Activated CD4-positive, alpha-beta T cell treated with anti-CD3 and anti-CD28 coated beads for 4 hours (primary cell): ENCODE data around the gene OR6P1.

ENCODE experiments used
- DNase-seq, 2 donors: peaks; one replicate each; pipeline ENCODE4 v3.0.0-alpha.2; 2020

Gene OR6P1, protein sequence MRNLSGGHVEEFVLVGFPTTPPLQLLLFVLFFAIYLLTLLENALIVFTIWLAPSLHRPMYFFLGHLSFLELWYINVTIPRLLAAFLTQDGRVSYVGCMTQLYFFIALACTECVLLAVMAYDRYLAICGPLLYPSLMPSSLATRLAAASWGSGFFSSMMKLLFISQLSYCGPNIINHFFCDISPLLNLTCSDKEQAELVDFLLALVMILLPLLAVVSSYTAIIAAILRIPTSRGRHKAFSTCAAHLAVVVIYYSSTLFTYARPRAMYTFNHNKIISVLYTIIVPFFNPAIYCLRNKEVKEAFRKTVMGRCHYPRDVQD

DNA sequence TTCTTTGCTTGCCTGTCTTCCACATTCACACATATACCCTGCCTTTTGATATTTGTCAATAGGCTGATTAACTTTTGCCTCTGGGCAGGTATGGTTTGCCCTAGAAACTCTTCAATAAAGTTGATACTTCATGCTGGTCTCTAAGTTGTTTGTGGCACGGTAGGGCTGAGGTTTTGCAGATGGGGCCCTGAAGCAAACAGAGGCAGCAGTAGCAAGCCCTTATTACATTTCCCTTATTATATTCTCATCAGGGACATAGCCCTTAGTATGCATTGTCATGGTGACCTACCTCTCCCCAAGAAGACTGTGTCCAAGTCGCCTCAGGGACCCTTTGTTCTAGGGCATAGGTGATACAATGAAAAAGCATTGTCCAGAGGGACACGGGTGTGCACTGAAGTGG, at the start of gene OR6P1:
Gene OR6P1, minus strand, starts transcription at position 101 of the 400 bp plus-strand sequence. CDS start 6,976 bp downstream, outside the sequence.
- DNase-seq: no peak

DNA sequence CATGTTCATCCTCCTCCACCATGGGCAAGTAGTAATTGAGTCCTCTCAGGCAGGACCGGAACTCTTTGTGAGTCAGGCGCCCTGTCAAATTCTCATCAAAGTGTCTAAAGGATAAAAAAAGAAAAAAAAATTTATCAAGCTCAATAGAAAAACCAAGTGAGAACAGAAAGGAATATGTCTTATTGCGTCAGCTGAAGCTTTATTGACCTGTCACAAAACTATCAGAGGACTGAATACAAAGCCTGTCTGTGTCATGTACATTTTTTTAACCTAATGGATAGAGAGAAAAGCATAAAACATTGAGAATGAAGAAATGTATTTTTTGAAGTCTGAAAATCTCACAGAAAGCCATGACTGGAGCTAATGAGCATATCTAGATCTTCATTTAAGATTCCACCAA, 43.4 kb upstream of the OR6P1 start:
- no peak for DNase-seq

DNA sequence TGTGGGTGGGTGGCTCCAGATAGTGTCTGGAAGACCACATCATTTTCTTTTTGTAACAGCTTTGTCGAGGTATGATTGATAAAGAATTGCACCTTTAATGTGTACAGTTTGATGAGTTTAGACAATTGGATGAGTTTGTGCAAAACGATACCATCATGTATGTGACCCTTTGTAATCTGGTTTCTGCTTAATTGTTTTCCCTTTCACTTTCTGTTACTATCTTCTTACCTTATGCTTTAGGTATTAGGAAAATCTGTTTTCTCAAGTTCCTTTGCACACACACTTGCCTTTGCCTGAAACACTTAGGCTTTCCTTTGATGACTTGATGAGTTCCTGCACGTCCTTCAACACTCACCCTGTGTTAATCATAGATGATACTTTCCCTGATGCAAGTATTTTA, 41.5 kb upstream of the OR6P1 start:
- no peak for DNase-seq

GRCh38 chr1:158607296-158607695, 36.9 kb upstream of the OR6P1 start:
- DNase-seq: no peak

DNA sequence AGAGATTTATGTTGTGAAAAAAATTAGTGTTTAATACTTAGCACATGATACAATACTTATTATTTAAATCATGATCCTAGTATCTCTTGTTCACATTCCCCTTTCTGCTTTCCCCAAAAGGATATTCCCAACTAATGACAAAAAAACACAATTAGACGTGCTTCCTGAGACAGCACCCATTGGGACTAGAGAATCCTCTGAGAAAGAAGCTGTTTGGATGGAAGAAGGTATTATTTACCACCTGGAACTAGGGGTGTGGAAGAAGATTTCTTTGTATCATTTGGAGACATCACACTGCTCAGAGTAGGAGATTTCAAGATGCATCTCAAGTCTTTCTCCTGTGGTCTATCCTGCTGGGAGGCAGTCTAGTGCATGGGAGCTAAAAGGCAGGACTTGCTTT, 34.6 kb upstream of the OR6P1 start, which contains the start of gene OR10Z1:
Gene OR10Z1, plus strand, starts transcription at position 301 of the 400 bp plus-strand sequence. CDS start 1,171 bp downstream, outside the sequence.
- DNase-seq: no peak

GRCh38 chr1:158600735-158601134, 30.4 kb upstream of the OR6P1 start:
- DNase-seq: no peak

- DNase-seq: no peak
Measured at GRCh38 chr1:158586942-158587341, 16.6 kb upstream of the OR6P1 start.

- no peak for DNase-seq
Measured at GRCh38 chr1:158583962-158584361, 13.6 kb upstream of the OR6P1 start.

GRCh38 chr1:158579733-158580132, 9.4 kb upstream of the OR6P1 start, which contains the start of gene OR10X1:
OR10X1 (minus strand) TSS chr1:158579899; CDS start chr1:158579899, 0 bp downstream.
- no peak for DNase-seq

GRCh38 chr1:158577561-158577960, 7.2 kb upstream of the OR6P1 start:
- no peak for DNase-seq

- DNase-seq: no peak
Measured at GRCh38 chr1:158572226-158572625, 1.8 kb upstream of the OR6P1 start.

DNA sequence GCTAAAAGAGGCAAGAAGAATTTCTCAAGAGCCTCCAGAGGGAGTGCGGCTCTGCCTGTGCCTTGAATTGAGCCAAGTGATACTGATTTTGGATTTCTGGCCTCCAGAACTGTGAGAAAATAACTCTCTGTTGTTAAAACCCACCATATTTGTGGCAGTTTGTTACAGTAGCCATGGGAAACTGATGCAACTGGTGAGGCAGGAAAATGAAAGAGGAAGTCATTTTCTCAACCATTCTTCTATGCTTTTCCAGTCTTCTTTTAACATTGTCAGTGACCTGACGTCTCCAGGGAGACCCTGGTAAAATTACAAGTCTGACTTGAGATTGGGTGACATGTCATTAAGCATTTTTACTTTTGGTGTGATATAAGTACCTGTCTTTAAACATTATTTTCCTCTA, 5.8 kb downstream of the OR6P1 start:
- no peak for DNase-seq

DNA sequence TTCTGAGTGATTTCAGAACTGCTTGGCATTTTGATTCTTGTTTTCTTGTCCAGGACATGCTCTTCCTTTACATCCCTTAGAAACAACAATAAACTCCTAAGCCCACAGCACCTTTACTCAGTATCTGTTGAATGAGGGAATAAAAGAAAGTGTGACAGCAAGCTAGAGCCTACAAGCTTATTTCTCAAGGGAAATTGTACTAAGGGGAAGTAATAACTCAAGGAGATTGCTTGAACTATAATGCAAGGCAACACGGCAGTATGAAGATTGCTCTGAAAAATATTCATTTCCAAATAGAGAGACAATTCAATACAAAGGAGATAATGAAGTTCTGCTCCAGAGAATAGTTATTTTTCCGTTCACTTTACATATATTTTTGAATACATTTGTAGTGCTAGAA, 6.5 kb downstream of the OR6P1 start:
- no peak for DNase-seq

- DNase-seq: no peak
Measured at GRCh38 chr1:158559696-158560095, 10.7 kb downstream of the OR6P1 start.

GRCh38 chr1:158554352-158554751, 16.0 kb downstream of the OR6P1 start, which contains the start of gene OR6Y1:
OR6Y1 (minus strand) TSS chr1:158554405; CDS start chr1:158548105, 6,300 bp downstream.
- no peak for DNase-seq

- no peak for DNase-seq
Measured at GRCh38 chr1:158552296-158552695, 18.1 kb downstream of the OR6P1 start.

- no peak for DNase-seq
Measured at GRCh38 chr1:158547533-158547932, 22.8 kb downstream of the OR6P1 start.

- DNase-seq: no peak
Measured at GRCh38 chr1:158537609-158538008, 32.8 kb downstream of the OR6P1 start.

DNA sequence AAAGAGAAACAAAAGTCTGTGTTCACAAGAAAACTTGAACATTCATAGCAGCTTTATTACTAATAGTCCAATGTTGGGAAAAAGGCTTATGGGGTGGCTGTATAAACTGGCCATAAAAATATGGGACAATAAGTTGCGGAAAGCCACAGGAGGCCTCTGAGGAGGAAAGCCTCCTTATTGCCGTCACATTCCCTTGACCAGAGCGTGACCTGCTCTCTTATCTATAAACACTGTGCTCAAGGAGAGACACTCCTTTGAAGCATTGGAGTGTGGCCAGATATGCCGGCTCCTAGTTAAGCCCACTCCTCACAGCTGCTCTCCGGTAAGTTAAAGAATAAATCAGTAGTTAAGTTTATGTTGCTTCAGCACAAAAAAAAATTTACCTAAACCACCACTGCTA, 35.9 kb downstream of the OR6P1 start:
- no peak for DNase-seq

DNA sequence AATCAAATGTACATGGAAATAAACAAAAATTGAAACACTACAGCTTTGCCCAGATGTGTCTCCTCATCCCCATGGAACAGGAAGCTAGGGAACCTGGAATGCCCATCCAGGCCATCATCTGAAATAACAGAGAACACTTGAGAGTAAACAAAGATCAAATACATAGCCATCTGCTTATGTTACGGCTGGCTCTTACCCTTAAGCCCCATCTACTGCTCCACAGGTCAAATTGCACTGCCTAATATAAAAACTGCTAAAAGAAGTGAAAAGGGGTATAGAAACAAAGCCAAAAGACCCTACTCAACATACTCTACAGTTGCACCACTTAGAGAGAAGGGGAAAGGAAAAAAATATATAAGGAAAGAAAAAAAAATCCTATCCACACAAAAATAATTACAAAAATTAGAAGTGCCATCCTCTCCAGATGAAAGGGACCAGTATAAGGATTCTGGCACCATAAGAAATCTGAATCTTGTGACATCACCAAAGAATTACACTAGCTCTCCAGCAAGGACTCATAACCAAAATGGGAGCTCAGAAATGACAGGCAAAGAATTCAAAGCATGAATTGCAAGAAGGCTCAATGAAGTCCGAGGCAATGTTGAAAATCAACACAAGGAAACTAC, 43.1 kb downstream of the OR6P1 start:
- DNase-seq: no peak

- DNase-seq: no peak
Measured at GRCh38 chr1:158521666-158522058, 48.7 kb downstream of the OR6P1 start.

DNA sequence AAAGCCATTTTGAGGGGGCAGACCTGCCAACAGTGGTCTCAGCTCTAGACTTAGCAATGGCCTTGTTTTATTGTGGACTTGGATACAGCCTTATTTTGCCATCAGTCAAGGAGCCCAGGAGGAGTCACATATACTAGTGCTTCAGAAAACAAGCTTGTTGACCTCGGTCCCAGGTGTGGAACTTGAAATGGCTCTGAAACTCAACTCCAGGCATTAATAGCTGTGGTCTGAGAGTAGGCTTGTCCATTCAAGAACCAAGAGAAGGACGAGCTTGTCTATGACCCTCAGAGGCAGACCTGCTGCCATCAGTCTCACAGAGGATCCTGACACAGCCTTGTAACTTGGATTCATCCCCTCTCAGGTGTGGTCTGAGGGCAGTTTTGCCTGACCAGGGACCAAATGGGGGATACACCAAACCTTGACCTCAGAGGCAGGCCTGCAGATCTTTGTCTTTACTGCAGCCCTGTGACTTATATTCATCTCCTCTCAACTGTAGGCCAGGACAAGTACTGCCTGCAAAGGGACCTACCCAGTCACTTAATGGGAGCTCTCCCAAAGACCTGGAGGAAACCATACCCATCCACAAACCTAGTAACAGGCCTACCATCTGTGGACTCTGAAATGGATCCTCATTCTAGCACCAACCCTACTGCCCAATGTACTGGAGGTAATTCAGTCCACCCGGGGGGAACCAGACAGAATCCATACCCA, 49.3 kb downstream of the OR6P1 start:
- DNase-seq: no peak

DNA sequence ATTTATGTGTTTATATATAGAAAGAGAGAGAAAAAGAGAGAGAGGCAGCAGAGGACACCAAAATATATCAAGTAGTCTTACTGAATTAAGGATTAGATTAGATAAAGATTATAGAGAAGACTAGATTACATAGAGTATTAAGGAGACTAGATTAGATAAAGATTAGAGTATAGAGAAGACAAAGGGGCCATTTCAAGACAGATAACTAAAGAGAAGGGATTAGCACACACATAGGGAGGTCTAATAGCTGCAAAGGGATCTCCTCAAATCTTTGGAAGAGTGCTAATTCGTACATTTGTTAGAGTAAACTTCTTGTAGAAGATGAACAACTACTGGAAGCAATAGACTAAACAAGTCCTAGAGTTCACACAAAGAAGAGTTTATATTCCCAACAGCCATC, 50.4 kb downstream of the OR6P1 start:
- no peak for DNase-seq

- DNase-seq: no peak
Measured at GRCh38 chr1:158516966-158517365, 53.4 kb downstream of the OR6P1 start.
